Measurements from ENCODE around the gene WDR13.

- TF ChIP-seq CEBPB (IDR thresholded peaks at IDR 0.05), result no peak
- no peak for TF ChIP-seq MAX (IDR thresholded peaks at IDR 0.05)
- TF ChIP-seq REST (IDR thresholded peaks at IDR 0.05; ENCODE audit: low read depth), result no peak
These were observed 6.0 kb upstream of the WDR13 start for GRCh38 chrX:48591255-48591791.

All from Ishikawa (cell line).